Esophagus squamous epithelium (tissue), 5 donors: ENCODE results near the gene SYNM. TPM values are rescaled to one million over a fixed set of nuclear protein-coding genes. Genes with fewer than 3 reads are reported as not detected.

ENCODE experiments used
- DNase-seq: peaks from one replicate; lab custom pipeline; 2025; lab: John Stamatoyannopoulos, UW
- H3K27ac ChIP-seq, 4 donors: fragments of 200-600 bp; sonication (generic); one replicate each; pipeline ENCODE4 v1.5.1; 2016 to 2019; ENCODE audit warnings: mild to moderate bottlenecking in 1 of 4
- H3K27me3 ChIP-seq, 4 donors: fragments of 200-600 bp; sonication (generic); 1 replicate in 3 of 4; 2 replicates in 1 of 4; pipeline versions ENCODE4 v1.5.1 to v1.6.0; 2017 to 2021; ENCODE audit warnings: antibody characterized with exemption in 1 of 4
- H3K36me3 ChIP-seq, 3 donors: fragments of 200-600 bp; sonication (generic); one replicate each; pipeline ENCODE4 v1.5.1; 2016 to 2019
- H3K4me1 ChIP-seq, 3 donors: fragments of 200-600 bp; sonication (generic); one replicate each; pipeline ENCODE4 v1.5.1; 2017 to 2019
- H3K4me3 ChIP-seq, 4 donors: fragments of 200-600 bp; sonication (generic); 1 replicate in 3 of 4; 2 replicates in 1 of 4; pipeline ENCODE4 v1.5.1; 2016 to 2019; ENCODE audit warnings: mild to moderate bottlenecking in 2 of 4, moderate library complexity in 1 of 4
- H3K9me3 ChIP-seq, 3 donors: fragments of 200-600 bp; sonication (generic); one replicate each; pipeline ENCODE4 v1.5.1; 2016 to 2019
- POLR2A ChIP-seq, 4 donors: fragments of 450-650 bp; IDR thresholded peaks; one replicate each; pipeline ENCODE4 v1.6.1; 2017; ENCODE audit warnings: antibody characterized with exemption in 4 of 4, mild to moderate bottlenecking in 4 of 4, moderate library complexity in 3 of 4
- WGBS, 2 donors: methylation state at CpG; one replicate each; pipeline ENCODE4 v1.1.5; 2018; 5-methylcytosine and 5-hydroxymethylcytosine counted together
- intact Hi-C: fragments of 100-400 bp; cut with DNase I; formaldehyde crosslinking; loops from one replicate; pipeline ENCODE4 v1.15.0; 2022
- total RNA-seq, 4 donors: library from RNA; depleted of rRNA; stranded (reverse); fragments of >200 nt; gene quantifications; one replicate each; pipeline ENCODE4 v1.1.0, GENCODE V29; 2016
- TF ChIP-seq, protein P1 (sequence below), 6 experiments: fragments of 450-650 bp in 4 of 6; fragments of 200-600 bp in 2 of 6; sonication (generic) in 2 of 6; IDR thresholded peaks; one replicate each; pipeline ENCODE4 v1.5.1; 2016 to 2019; ENCODE audit warnings: antibody characterized with exemption in 6 of 6, mild to moderate bottlenecking in 4 of 6, moderate library complexity in 4 of 6
- donor health status: DM: yes; HTN: yes; CAD: no.

The SYNM gene
- total RNA-seq, 4 donors from 2014 or later: 18.1 to 262 (median 42.0) TPM

DNA sequence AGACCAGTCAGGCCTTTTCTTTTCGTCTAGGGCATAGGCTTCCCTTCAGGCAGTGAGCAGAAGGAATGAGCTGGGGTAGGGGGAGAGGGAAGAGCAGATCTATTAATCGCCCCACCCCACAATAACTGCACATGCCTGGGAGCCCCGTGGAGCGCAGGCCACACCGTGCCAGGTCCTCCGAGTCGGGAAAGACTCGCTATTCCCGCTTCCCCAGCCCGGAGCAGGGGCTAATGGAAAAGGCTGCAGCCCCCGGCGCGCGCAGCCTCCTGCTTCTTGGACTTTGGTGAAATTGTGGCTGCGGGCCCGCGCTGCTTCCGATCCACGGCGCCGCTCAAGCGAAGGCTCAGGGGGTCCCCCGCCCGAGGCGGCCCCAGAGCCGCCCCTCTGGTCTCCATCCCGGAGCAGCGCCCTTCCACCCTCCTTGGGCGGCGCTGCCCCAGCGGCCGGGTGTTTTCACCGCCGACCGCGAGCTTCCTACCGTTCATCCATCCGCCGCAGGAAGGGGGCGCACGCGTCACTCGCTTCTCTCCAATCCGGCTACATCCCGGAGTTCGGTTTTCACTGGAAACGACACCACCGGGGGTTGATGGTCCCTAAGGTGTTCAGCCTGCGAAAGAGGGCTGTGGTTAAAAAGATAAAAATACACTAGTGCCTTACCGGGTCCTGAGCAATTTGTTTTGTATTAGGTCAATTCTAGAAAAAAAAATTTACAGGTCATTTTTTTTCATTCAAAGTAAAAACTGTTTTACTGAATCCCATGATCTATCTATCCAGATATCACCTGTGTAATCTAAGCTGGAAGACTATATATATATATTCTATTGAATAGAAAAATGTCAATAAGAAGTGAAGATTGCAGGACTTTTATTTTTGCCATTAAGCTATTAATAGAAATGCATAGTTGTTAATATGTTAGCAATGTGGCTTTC, 4.4 kb upstream of the SYNM start:
- DNase-seq: no peak
- Histone ChIP-seq H3K27ac (peak overlapping the region; percentile 33 to 80 (median 80)), H3K27me3 (peaks cover 0 to 69% (median 0%) of the 10 kb centered on the region in 4 donors), H3K36me3 (no peaks in the 10 kb centered on the region), H3K4me1 (peaks cover 4 to 19% (median 15%) of the 10 kb centered on the region in 3 donors), H3K4me3 (peak overlapping the region in 3 of 4 donors; percentile 38 to 59 (median 44)), H3K9me3 (no peaks in the 10 kb centered on the region)
- intact Hi-C loops: loop anchor here (5.0 kb wide), 1 partner anchor 112 kb away; no protein-coding TSS in a partner anchor
- peak in 1 of 4 donors; percentile 18 for TF ChIP-seq POLR2A (IDR thresholded peaks at IDR 0.05)
- TF ChIP-seq, protein P1, sequence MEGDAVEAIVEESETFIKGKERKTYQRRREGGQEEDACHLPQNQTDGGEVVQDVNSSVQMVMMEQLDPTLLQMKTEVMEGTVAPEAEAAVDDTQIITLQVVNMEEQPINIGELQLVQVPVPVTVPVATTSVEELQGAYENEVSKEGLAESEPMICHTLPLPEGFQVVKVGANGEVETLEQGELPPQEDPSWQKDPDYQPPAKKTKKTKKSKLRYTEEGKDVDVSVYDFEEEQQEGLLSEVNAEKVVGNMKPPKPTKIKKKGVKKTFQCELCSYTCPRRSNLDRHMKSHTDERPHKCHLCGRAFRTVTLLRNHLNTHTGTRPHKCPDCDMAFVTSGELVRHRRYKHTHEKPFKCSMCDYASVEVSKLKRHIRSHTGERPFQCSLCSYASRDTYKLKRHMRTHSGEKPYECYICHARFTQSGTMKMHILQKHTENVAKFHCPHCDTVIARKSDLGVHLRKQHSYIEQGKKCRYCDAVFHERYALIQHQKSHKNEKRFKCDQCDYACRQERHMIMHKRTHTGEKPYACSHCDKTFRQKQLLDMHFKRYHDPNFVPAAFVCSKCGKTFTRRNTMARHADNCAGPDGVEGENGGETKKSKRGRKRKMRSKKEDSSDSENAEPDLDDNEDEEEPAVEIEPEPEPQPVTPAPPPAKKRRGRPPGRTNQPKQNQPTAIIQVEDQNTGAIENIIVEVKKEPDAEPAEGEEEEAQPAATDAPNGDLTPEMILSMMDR (IDR thresholded peaks at IDR 0.05): peak; percentile 47 to 76 (median 70)
- WGBS, 2 donors: 1 to 2% methylated on average over 6 to 22 of the region's 50 CpGs

DNA sequence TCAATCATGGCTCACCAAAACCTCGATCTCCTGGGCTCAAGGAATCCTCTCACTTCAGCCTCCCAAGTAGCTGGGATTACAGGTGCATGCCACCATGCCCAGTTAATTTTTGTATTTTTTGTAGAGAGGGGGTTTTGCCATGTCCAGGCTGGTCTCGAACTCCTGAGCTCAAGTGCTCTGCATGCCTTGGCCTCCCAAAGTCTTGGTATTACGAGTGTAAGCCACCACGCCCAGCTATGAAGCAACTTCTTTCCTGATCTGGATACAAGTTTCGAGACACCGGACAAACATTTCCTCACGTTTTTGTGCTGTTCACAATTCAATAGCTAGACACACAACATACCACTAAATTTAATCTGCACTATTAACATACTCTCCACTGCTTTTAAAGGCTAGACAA, 3.4 kb upstream of the SYNM start:
- Histone ChIP-seq H3K27me3 (peaks cover 0 to 79% (median 0%) of the 10 kb centered on the region in 4 donors), H3K4me3 (no peak overlapping the region), H3K9me3 (no peaks in the 10 kb centered on the region), H3K27ac (no peak overlapping the region), H3K36me3 (no peaks in the 10 kb centered on the region), H3K4me1 (peaks cover 4 to 29% (median 21%) of the 10 kb centered on the region in 3 donors)
- 67 to 78% methylated on average over 7 of the region's 7 CpGs for WGBS, 2 donors
- TF ChIP-seq, protein P1 (IDR thresholded peaks at IDR 0.05): no peak
- no peak for TF ChIP-seq POLR2A (IDR thresholded peaks at IDR 0.05)
- intact Hi-C loops: loop anchor here (5.0 kb wide), 1 partner anchor 111 kb away; no protein-coding TSS in a partner anchor
- no peak for DNase-seq

- WGBS, 2 donors: 55 to 69% methylated on average over 6 to 12 of the region's 13 CpGs
- intact Hi-C loops: loop anchor here (5.0 kb wide), 1 partner anchor 110 kb away; no protein-coding TSS in a partner anchor
- Histone ChIP-seq H3K9me3 (no peaks in the 10 kb centered on the region), H3K27me3 (peaks cover 0 to 83% (median 0%) of the 10 kb centered on the region in 4 donors), H3K4me1 (peaks cover 4 to 29% (median 21%) of the 10 kb centered on the region in 3 donors), H3K4me3 (no peak overlapping the region), H3K36me3 (no peaks in the 10 kb centered on the region), H3K27ac (no peak overlapping the region)
- no peak for DNase-seq
- TF ChIP-seq, protein P1 (IDR thresholded peaks at IDR 0.05): no peak
- no peak for TF ChIP-seq POLR2A (IDR thresholded peaks at IDR 0.05)
Observed at GRCh38 chr15:99102332-99103235, 2.3 kb upstream of the SYNM start.

DNA sequence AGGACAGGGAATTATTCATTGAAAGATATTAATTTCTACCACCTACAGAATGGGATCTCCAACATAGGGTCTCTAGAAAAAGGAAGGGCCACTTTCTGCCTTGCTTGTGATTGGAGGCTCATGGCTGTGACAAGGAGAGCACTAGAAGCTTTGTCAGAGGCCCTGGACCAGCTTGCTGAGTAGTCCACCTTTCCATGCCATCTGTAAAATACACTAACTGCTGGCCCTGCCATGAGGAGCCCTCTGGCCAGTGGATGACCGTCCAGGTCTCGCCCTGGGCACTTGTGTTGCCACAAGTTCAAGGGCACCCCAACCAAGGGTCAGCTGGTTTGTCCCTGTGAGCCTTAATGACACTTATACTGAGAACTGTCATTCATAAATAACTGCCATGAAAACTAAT, 1.6 kb upstream of the SYNM start:
- Histone ChIP-seq H3K27me3 (peaks cover 0 to 88% (median 0%) of the 10 kb centered on the region in 4 donors), H3K4me3 (no peak overlapping the region), H3K9me3 (no peaks in the 10 kb centered on the region), H3K4me1 (peaks cover 4 to 29% (median 21%) of the 10 kb centered on the region in 3 donors), H3K27ac (no peak overlapping the region), H3K36me3 (no peaks in the 10 kb centered on the region)
- intact Hi-C loops: loop anchor here (5.0 kb wide), 1 partner anchor 109 kb away; no protein-coding TSS in a partner anchor
- 92% methylated on average over 2 of the region's 2 CpGs; no CpG with 5 or more reads in 1 of the 2 donors for WGBS, 2 donors
- TF ChIP-seq, protein P1 (IDR thresholded peaks at IDR 0.05): no peak
- TF ChIP-seq POLR2A (IDR thresholded peaks at IDR 0.05): no peak
- DNase-seq: no peak
